Natural killer cell (primary cell): ENCODE results near the gene ZNF236. TPM values are rescaled to one million over a fixed set of nuclear protein-coding genes. Genes with fewer than 3 reads are reported as not detected.

Source experiments
- ATAC-seq, 3 donors: fragments of 150-1000 bp in 2 of 3; fragments of 200-7000 bp in 1 of 3; cut with Tn5 transposase; 1 replicate in 1 of 3; 2 replicates in 2 of 3; pipeline ENCODE4 v1.10.0; 2021; ENCODE audit warnings: mild to moderate bottlenecking in 2 of 3, moderate library complexity in 2 of 3
- DNase-seq, 2 donors: peaks; one replicate each; pipeline versions ENCODE4 v3.0.0 to v3.0.0-alpha.2; 2013 to 2021; ENCODE audit warnings: mixed read lengths in 1 of 2
- H3K27ac ChIP-seq: one replicate; pipeline ENCODE4 v1.5.1; 2013; ENCODE audit warnings: mild to moderate bottlenecking, low read length
- H3K27me3 ChIP-seq: one replicate; pipeline ENCODE4 v1.6.1; 2013; ENCODE audit warnings: low read length; ENCODE audit not compliant: control insufficient read depth, insufficient read depth
- H3K36me3 ChIP-seq: one replicate; pipeline ENCODE4 v1.6.1; 2013; ENCODE audit warnings: low read length; ENCODE audit not compliant: control insufficient read depth, insufficient read depth
- H3K4me1 ChIP-seq: one replicate; pipeline ENCODE4 v1.6.1; 2013; ENCODE audit warnings: low read length; ENCODE audit not compliant: control insufficient read depth, insufficient read depth
- H3K4me3 ChIP-seq: one replicate; pipeline ENCODE4 v1.5.1; 2013; ENCODE audit warnings: low read length
- H3K9me3 ChIP-seq: one replicate; pipeline ENCODE4 v1.6.1; 2013; ENCODE audit warnings: low read length; ENCODE audit not compliant: control insufficient read depth, insufficient read depth
- H3K27ac Mint-ChIP-seq, 2 donors: one replicate each; pipeline ENCODE4 v1.8.0; 2022; ENCODE audit warnings: mild to moderate bottlenecking in 2 of 2, mixed read lengths in 2 of 2, moderate library complexity in 1 of 2
- H3K27me3 Mint-ChIP-seq, 2 donors: one replicate each; pipeline ENCODE4 v1.8.0; 2022; ENCODE audit warnings: low read depth in 2 of 2, mixed read lengths in 2 of 2
- H3K36me3 Mint-ChIP-seq: one replicate; pipeline ENCODE4 v1.8.0; 2022; ENCODE audit warnings: mixed read lengths
- H3K4me1 Mint-ChIP-seq, 2 donors: one replicate each; pipeline ENCODE4 v1.8.0; 2022; ENCODE audit warnings: mixed read lengths in 2 of 2
- H3K4me3 Mint-ChIP-seq: one replicate; pipeline ENCODE4 v1.8.0; 2022; ENCODE audit warnings: mild to moderate bottlenecking, moderate library complexity, mixed read lengths
- H3K9me3 Mint-ChIP-seq, 2 donors: one replicate each; pipeline ENCODE4 v1.8.0; 2022; ENCODE audit warnings: mixed read lengths in 2 of 2
- WGBS: methylation state at CpG from one replicate; pipeline ENCODE4 v1.1.7; 2013; ENCODE audit warnings: missing lambda C conversion rate; ENCODE audit not compliant: insufficient coverage; 5-methylcytosine and 5-hydroxymethylcytosine counted together
- intact Hi-C: fragments of 100-400 bp; cut with micrococcal nuclease; formaldehyde crosslinking; loops from one replicate; pipeline ENCODE4 v1.14.2; 2022
- total RNA-seq, 4 donors: library from RNA; stranded (reverse); fragments of 120-200 nt in 1 of 4; gene quantifications; one replicate each; pipeline versions ENCODE4 v1.2.3 to v1.2.4, GENCODE V29; 2013 to 2022
- TF ChIP-seq, protein P1 (sequence below): fragments of 200-600 bp; IDR thresholded peaks from one replicate; pipeline ENCODE4 v1.8.0; 2022; ENCODE audit warnings: antibody characterized with exemption

Gene ZNF236
- total RNA-seq, 3 donors from 2014 or later (not counting 1 experiment from before 2014, with no cell fraction given): 35.1 to 42.2 (median 39.7) TPM

DNA sequence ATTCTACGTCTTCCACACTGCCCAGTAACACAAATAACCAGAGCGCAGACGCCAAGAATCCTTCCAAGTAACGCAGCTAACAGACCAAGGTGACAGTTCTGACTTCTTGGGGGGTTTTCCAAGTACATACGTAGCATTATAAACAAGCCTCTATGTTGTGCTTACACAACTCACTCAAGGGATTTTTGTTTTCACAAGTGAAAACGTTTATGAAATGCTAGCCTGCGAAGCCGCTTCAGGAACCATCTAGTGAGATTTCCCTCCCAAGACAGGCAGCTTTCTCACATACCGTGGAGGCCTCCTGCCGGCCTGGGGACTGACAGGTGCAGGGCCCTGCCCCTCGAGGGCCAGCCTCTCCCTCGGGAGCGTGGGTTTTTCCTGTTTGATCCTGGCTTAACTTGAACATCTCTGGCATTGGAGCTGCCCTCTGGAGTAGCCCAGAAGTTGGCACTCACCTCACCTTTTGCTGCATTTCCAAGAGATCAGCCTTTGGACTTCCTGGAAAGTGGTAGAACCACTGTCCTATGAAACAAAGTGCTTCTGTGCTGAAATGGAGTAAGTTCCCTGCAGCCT, 159.1 kb downstream of the ZNF236 start:
- Histone ChIP-seq H3K27ac (peak overlapping the region; percentile 60), H3K36me3 (no peaks in the 10 kb centered on the region), H3K27me3 (no peaks in the 10 kb centered on the region), H3K4me1 (peaks cover 5% of the 10 kb centered on the region), H3K9me3 (no peaks in the 10 kb centered on the region), H3K4me3 (no peak overlapping the region)
- H3K4me1 Mint-ChIP-seq: peaks cover 5 to 8% of the 10 kb centered on the region in 2 donors
- ATAC-seq: no peak
- H3K36me3 Mint-ChIP-seq: peaks cover 9% of the 10 kb centered on the region
- TF ChIP-seq, protein P1, sequence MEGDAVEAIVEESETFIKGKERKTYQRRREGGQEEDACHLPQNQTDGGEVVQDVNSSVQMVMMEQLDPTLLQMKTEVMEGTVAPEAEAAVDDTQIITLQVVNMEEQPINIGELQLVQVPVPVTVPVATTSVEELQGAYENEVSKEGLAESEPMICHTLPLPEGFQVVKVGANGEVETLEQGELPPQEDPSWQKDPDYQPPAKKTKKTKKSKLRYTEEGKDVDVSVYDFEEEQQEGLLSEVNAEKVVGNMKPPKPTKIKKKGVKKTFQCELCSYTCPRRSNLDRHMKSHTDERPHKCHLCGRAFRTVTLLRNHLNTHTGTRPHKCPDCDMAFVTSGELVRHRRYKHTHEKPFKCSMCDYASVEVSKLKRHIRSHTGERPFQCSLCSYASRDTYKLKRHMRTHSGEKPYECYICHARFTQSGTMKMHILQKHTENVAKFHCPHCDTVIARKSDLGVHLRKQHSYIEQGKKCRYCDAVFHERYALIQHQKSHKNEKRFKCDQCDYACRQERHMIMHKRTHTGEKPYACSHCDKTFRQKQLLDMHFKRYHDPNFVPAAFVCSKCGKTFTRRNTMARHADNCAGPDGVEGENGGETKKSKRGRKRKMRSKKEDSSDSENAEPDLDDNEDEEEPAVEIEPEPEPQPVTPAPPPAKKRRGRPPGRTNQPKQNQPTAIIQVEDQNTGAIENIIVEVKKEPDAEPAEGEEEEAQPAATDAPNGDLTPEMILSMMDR: no peak
- H3K27me3 Mint-ChIP-seq: no peaks in the 10 kb centered on the region
- 80% methylated on average over 13 of the region's 13 CpGs for WGBS
- no peak overlapping the region for H3K27ac Mint-ChIP-seq
- DNase-seq: no peak
- H3K4me3 Mint-ChIP-seq: no peak overlapping the region
- intact Hi-C loops: no loop called here
- H3K9me3 Mint-ChIP-seq: no peaks in the 10 kb centered on the region

DNA sequence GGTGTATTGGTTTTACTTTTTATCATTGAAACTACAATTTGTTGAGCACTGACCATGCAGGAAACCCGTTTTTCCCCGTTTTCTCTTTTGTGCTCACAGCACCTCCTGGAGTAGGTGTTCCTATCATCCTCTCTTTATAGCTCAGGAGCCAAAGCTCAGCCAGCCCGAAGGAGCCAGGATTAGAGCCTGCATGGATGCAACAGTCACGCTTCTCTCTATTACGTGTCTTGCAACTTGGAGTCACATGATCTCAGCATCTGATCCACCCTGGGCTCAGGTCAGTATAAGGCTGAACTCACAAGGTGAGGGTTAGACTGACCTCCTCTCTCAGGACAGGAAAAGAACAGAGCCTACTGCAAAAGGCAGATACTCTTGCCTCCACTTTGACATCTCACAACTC, 159.7 kb downstream of the ZNF236 start:
- H3K27me3 ChIP-seq: no peaks in the 10 kb centered on the region
- TF ChIP-seq, protein P1: no peak
- Mint-ChIP-seq H3K36me3 (peaks cover 9% of the 10 kb centered on the region), H3K27ac (no peak overlapping the region), H3K9me3 (no peaks in the 10 kb centered on the region), H3K4me3 (no peak overlapping the region), H3K27me3 (no peaks in the 10 kb centered on the region), H3K4me1 (peaks cover 5 to 8% of the 10 kb centered on the region in 2 donors)
- no peaks in the 10 kb centered on the region for H3K36me3 ChIP-seq
- DNase-seq (no peak), ATAC-seq (no peak)
- H3K9me3 ChIP-seq: no peaks in the 10 kb centered on the region
- no peak overlapping the region for H3K4me3 ChIP-seq
- WGBS: 92% methylated on average over 5 of the region's 5 CpGs
- H3K27ac ChIP-seq: peak overlapping the region; percentile 60
- H3K4me1 ChIP-seq: peaks cover 5% of the 10 kb centered on the region
- intact Hi-C loops: no loop called here

DNA sequence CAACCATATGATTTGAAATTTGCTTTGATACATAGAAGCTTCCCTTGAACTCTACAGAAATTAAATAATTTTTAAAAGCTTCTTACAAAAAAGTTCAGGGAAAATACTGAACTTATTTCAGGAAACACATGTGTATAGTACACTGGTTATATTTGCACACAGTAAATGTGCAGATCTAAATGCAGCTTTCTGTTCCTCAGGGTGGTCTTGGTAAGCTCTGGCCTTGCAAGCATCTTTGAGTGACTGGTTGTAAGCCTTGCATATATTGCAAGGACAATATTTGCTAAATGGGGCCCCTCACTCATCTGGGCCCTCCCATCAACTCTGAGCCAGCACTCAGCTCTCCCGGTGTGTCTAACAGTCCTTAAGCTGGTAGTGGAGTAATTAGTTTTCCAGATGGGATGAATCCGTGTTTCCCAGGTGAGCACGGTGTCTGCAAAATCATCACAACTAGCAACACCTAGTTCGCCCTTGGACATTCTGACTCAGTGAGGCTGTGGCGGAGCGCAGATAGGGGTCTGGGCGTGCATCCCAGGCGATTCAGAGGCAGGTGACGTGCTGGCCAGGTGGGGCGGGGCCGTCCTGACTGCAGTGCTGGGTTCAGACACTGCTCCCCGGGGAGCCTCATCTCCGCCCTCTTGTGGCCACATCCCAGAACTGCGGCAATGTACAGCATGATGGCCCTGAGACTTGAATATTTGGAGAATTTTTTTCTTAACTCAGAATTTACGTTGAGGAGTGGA, 160.7 kb downstream of the ZNF236 start:
- H3K4me3 Mint-ChIP-seq: no peak overlapping the region

More for the DNA sequence above, 160.7 kb downstream of the ZNF236 start:
- no peaks in the 10 kb centered on the region for H3K36me3 ChIP-seq
- ATAC-seq: peak; percentile 88 to 100 (median 98)
- H3K27me3 ChIP-seq: no peaks in the 10 kb centered on the region
- peak; percentile 77 to 88 for DNase-seq
- Mint-ChIP-seq H3K4me1 (peaks cover 5 to 8% of the 10 kb centered on the region in 2 donors), H3K9me3 (no peaks in the 10 kb centered on the region), H3K27me3 (no peaks in the 10 kb centered on the region), H3K27ac (no peak overlapping the region), H3K36me3 (peaks cover 9% of the 10 kb centered on the region)
- H3K4me1 ChIP-seq: peaks cover 5% of the 10 kb centered on the region
- H3K4me3 ChIP-seq: no peak overlapping the region
- TF ChIP-seq, protein P1: peak; percentile 94
- 20% methylated on average over 14 of the region's 15 CpGs for WGBS
- intact Hi-C loops: loop anchor here (1.0 kb wide), 2 partner anchors 61 to 180 kb away; no protein-coding TSS in a partner anchor
- no peaks in the 10 kb centered on the region for H3K9me3 ChIP-seq
- no peak overlapping the region for H3K27ac ChIP-seq
